T47D (cell line): ENCODE data around the gene HOXD3.

Experiments
- DNase-seq, 2 experiments: peaks; one replicate each; pipeline versions ENCODE4 v3.0.0 to v3.0.0-alpha.2; 2011 to 2012; ENCODE audit warnings: low read depth in 1 of 2, low spot score in 1 of 2
- JUND ChIP-seq: IDR thresholded peaks from 2 replicates; pipeline ENCODE4 v1.6.1; 2012; ENCODE audit warnings: low read depth
- in situ Hi-C: cut with HindIII; loops from 2 replicates; pipeline ENCODE4 v1.10.0; 2016; ENCODE audit warnings: low sequenced_read_pairs, low pct_unique_long_range_greater_than_20kb

The HOXD3 gene

GRCh38 chr2:176151442-176152287, 5.4 kb upstream of the HOXD3 start, which contains the start of gene HOXD4:
Gene HOXD4 (plus strand): TSS chr2:176151550. CDS start chr2:176151634, 84 bp downstream.
- no peak for DNase-seq
- TF ChIP-seq JUND = no peak
- in situ Hi-C loops = no loop called here

- TF ChIP-seq JUND = no peak
- no peak for DNase-seq
- in situ Hi-C loops = no loop called here
Observed at GRCh38 chr2:176152350-176153181, 4.5 kb upstream of the HOXD3 start.

GRCh38 chr2:176154576-176155252, 2.4 kb upstream of the HOXD3 start:
- in situ Hi-C loops = no loop called here
- TF ChIP-seq JUND = no peak
- no peak for DNase-seq

GRCh38 chr2:176155356-176156044, 1.6 kb upstream of the HOXD3 start:
- no peak for DNase-seq
- no peak for TF ChIP-seq JUND
- in situ Hi-C loops = no loop called here

- DNase-seq = no peak
- in situ Hi-C loops = no loop called here
- no peak for TF ChIP-seq JUND
Observed at GRCh38 chr2:176156301-176156806, 753 bp upstream of the HOXD3 start.

GRCh38 chr2:176157499-176158185, 535 bp downstream of the HOXD3 start:
- DNase-seq = no peak
- no peak for TF ChIP-seq JUND
- in situ Hi-C loops = no loop called here

- DNase-seq = no peak
- TF ChIP-seq JUND = no peak
- in situ Hi-C loops = no loop called here
Observed at GRCh38 chr2:176158186-176158591, 1.1 kb downstream of the HOXD3 start.

DNA sequence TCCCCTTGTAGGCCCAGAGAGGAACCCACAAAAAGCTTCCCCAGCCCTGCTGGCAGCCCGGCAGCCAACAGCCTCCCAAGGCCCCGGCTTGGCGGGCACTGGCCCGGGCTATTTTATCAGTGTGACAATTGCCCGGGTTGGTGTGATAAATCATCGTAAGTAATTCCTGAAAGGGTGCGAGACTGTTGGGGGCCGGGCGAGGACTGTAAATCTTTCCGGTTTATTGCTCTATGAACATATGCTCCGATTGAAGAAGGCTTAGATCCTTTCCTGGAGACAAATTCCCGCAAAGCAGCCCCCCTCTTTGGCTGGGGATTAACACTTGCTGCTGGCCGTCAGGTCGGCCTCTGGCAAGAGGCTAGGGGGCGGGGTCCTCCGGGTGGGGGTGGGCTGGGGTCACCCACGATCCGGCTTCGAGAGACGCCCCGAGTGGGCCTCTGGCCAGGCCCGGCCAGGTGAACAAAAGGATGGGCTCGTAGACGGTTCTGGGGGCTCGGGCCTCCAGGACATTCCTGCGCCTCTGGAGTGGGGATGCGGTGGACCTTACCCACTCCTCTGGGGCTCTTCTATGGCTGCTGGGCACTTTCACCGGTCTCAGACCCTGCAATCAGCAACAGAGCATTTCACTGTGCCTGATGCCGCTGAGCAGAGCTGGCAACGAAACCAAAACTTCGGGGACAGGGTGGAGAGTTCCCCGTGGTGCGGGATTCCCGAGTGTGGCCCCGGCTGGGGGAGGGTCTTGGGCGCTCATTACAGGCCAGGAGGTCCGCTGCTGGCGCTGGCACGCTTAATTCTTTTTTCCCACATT, 2.0 kb downstream of the HOXD3 start:
- TF ChIP-seq JUND = no peak

DNA sequence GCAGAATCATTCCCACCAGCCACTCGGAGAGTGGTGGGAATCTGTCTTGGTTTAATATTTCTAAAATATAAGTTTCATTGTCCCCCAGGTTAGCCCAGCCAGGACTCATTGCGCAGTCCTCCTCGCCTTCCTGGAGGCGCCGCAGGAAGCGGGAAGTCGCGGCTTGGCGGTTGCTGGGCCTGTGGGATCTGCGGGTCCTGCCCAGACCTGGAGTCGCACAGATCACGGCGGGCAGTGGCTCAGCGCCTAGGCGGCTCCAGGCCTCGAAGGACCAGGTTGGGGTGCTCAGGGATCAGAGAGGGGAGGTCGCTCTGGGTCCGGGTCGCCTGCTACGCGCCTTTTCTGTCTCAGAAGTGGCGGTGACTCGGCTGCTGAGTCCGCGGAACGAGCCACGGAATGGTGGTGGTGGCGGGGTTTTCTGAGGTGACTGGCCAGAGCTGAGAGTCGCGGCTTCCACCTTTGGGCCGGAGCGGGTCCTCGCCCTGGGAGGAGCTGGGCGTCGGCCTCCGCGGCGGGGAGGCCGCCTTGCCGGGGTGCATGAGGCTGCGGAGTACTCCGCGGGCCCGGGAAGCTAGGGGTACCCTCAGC, 2.6 kb downstream of the HOXD3 start:
- in situ Hi-C loops = no loop called here
- TF ChIP-seq JUND = no peak
- DNase-seq = no peak

More for the DNA sequence above, 2.0 kb downstream of the HOXD3 start:
- in situ Hi-C loops = no loop called here
- no peak for DNase-seq

- no peak for DNase-seq
- in situ Hi-C loops = no loop called here
- no peak for TF ChIP-seq JUND
Observed at GRCh38 chr2:176160251-176160985, 3.3 kb downstream of the HOXD3 start.
